ENCODE results near the gene ERN1.

- TF ChIP-seq CTCF (optimal IDR thresholded peaks at IDR 0.05 in 1 of 3, IDR thresholded peaks at IDR 0.05 in 1 of 3, conservative IDR thresholded peaks at IDR 0.05 in 1 of 3; ENCODE audit: extremely low read depth in 1 of 3, insufficient read depth in 2 of 3, low read length in 3 of 3) (no peak), EZH2 (IDR thresholded peaks at IDR 0.05; ENCODE audit: low read length) (no peak)
Observed at GRCh38 chr17:64172510-64172909, 42.6 kb upstream of the ERN1 start.
